ENCODE results near the gene TK2.
"Not testable (repeated sequence)": the region's sequence is repeated elsewhere in the genome, so short reads cannot be mapped to it uniquely, and the experiment has no call there.

TK2 gene

DNA sequence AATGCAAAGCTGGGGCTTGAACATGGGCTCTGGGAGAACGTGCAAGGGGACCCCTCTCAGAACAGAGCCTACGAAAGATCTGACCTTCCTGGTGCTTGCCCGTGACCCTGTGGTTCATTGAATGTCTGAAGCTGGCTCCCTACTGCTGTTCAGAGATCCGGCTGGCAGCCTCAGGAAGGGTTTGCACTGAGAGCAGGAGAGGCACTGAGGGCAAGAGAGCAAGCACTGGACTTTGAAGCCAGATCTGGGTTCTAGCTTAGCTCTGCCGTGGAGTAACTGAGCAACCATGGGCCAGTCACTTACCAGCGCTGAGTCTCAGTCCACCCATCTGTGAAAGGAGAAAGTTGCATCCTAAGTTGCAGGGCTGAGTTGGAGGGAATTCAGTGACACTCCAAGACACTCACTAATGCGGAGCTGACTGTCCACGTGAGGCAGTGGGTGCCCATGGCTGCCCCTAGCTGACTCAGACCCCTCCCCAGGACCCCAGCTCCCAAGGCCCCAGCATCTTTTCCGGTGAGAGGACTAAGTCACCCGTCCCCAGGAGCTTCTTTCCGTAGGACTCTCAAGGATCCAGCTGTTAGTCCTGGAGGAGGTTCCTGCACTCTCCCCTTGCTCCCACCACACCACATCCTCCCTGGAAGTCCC is 81.5 kb downstream of the TK2 start:
- TF ChIP-seq, protein P1, sequence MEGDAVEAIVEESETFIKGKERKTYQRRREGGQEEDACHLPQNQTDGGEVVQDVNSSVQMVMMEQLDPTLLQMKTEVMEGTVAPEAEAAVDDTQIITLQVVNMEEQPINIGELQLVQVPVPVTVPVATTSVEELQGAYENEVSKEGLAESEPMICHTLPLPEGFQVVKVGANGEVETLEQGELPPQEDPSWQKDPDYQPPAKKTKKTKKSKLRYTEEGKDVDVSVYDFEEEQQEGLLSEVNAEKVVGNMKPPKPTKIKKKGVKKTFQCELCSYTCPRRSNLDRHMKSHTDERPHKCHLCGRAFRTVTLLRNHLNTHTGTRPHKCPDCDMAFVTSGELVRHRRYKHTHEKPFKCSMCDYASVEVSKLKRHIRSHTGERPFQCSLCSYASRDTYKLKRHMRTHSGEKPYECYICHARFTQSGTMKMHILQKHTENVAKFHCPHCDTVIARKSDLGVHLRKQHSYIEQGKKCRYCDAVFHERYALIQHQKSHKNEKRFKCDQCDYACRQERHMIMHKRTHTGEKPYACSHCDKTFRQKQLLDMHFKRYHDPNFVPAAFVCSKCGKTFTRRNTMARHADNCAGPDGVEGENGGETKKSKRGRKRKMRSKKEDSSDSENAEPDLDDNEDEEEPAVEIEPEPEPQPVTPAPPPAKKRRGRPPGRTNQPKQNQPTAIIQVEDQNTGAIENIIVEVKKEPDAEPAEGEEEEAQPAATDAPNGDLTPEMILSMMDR (IDR thresholded peaks at IDR 0.05; ENCODE audit: borderline replicate concordance, insufficient read depth, low read depth, low read length) = no peak
- H3K4me3 ChIP-seq (ENCODE audit: low read depth, low read length) = no peak overlapping the region

DNA sequence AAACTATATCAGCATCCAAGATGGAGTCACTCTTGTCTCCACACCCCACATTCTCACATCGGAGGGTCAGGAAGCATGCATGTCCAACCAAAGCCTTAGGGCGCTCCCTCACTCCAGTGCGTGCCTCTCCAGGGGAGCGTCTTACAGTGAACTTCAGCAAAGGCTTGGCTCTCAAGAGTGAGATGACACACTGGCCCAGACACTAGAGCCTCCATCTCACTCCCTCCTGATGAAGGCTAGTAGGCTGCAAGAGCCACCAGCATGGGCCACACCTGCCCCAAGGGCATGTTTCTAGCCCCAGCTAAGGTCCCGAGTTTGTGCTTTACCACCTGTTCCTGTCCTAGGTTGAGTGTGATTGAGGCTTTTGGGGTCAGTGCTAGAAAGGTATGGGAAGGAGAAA is 82.3 kb downstream of the TK2 start:
- H3K4me3 ChIP-seq (ENCODE audit: low read depth, low read length) = no peak overlapping the region
- TF ChIP-seq, protein P1 (IDR thresholded peaks at IDR 0.05; ENCODE audit: borderline replicate concordance, insufficient read depth, low read depth, low read length) = no peak

DNA sequence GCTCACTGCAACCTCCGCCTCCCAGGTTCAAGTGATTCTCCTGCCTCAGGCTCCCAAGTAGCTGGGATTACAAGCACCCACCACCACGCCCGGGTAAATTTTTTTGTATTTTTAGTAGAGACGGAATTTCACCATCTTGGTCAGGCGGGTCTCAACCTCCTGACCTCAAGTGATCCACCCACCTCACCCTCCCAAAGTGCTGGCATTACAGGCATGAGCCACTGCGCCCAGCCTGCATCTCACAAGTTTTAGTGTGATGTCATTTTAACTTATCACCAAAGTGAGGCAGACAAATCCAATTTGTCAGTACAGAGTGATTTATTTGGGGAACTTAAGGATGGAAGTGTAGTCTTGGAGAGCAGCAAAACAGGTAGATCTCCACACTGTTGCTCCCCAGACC is 83.3 kb downstream of the TK2 start:
- not testable (repeated sequence) for H3K4me3 ChIP-seq (ENCODE audit: low read depth, low read length)

DNA sequence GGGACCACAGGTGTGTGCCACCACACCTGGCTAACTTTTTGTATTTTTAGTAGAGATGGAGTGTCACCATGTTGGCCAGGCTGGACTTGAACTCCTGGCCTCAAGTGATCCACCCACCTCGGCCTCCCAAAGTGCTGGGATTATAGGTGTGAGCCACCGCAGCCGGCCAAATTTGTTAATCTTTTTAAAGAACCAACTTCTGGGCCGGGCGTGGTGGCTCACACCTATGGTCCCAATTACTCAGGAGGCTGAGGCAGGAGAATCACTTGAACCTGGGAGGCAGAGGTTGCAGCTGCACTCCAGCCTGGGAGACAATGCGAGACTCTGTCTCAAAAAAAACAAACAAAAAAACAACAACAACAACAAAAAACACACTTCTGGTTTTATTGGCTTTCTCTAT is 84.0 kb downstream of the TK2 start:
- not testable (repeated sequence) for H3K4me3 ChIP-seq (ENCODE audit: low read depth, low read length)

DNA sequence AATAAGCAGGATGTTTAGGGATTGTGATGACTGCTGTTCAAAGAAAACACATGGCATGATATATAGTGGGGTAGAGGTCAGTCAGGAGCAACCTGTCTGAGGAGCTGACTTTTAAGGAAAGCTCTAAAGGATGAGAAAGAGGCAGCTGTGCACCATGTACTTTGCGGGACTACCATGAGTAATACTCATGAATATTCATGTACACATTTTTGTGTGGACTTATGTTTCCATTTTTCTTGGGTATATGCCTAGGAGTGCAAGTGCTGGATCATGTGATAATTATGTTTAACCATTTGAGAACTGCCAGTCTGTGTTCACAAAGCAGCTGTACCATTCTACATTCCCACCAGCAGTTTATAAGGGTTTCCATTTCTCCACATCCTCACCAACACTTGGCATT is 87.0 kb downstream of the TK2 start:
- TF ChIP-seq, protein P1 (IDR thresholded peaks at IDR 0.05; ENCODE audit: borderline replicate concordance, insufficient read depth, low read depth, low read length) = no peak
- H3K4me3 ChIP-seq (ENCODE audit: low read depth, low read length) = no peak overlapping the region

DNA sequence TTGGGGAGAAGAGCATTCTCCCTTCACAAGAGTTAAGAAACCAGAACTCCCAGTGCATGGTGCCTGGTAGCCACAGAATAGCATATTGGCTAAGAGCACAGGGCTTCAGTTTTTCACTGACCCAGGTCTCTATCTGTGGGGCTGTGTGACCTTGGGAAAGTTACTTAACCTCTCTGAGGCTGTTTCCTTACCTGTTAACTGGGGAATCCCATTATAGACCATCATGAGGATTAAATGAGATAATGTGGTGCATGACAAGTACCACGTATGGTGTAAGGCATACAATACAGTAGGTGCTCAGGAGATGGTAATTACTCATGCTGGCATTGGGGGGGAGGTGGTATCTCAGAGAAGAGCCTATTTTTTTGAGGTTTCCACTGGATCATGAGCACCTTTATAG is 89.2 kb downstream of the TK2 start:
- TF ChIP-seq, protein P1 (IDR thresholded peaks at IDR 0.05; ENCODE audit: borderline replicate concordance, insufficient read depth, low read depth, low read length) = no peak

DNA sequence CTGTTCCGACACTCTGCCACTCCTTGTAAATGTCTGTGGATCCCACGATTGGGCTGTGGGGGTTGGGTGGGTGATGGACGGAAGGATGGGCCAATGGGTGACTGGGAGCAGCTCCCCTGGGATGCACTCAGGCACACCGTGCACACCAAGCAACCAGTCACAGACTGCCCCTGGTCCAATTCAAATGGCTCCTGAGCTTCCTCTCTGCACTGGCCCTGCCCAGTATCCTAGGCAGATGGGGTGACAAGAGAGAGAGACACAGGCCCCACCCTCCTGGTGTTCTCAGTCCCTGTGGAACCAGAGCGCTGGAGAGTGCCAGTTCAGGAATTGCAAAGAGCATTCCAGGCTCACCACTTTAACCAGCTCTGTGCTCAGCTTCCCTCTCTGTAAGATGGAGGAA is 90.0 kb downstream of the TK2 start:
- TF ChIP-seq, protein P1 (IDR thresholded peaks at IDR 0.05; ENCODE audit: borderline replicate concordance, insufficient read depth, low read depth, low read length) = no peak

More for the DNA sequence above, 89.2 kb downstream of the TK2 start:
- H3K4me3 ChIP-seq (ENCODE audit: low read depth, low read length) = no peak overlapping the region

DNA sequence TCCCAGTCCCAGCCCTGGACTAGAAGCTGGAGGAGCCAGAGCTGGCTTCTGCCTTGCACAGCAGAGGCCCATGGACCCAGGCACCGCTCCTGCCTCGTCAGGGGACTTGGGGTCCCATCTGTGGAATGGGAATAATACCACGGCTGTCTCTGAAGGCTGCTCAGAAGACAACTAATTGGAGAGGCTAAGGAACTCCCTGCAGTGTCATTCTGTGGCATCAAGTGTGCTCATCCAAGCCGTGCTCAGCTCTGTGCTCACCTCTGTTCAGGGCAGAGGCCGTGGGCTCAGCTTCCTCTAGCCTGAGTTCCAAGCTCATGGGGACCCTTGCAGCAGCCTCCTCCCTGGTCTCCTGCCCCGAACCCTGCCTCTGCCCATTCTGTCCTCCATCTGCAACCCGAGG is 91.1 kb downstream of the TK2 start:
- H3K4me3 ChIP-seq (ENCODE audit: low read depth, low read length) = no peak overlapping the region
- TF ChIP-seq, protein P1 (IDR thresholded peaks at IDR 0.05; ENCODE audit: borderline replicate concordance, insufficient read depth, low read depth, low read length) = no peak

More for the DNA sequence above, 90.0 kb downstream of the TK2 start:
- H3K4me3 ChIP-seq (ENCODE audit: low read depth, low read length) = no peak overlapping the region

Data from GM12875 (cell line).